GM19468 (cell line): Measurements from ENCODE around the gene ICA1L.
"Not testable (repeated sequence)": the region's sequence is repeated elsewhere in the genome, so short reads cannot be mapped to it uniquely, and the experiment has no call there.

Experiments used
- ATAC-seq: cut with Tn5 transposase; IDR thresholded peaks from one replicate; pipeline ENCODE4 v1.9.1; 2021; ENCODE audit warnings: mild to moderate bottlenecking, moderate library complexity, moderate number of reproducible peaks; ENCODE audit not compliant: unreplicated experiment; ENCODE audit errors: extremely low read depth

The ICA1L gene

GRCh38 chr2:202848813-202849212 lies 22.8 kb downstream of the ICA1L start:
- no peak for ATAC-seq

- no peak for ATAC-seq
Measured at GRCh38 chr2:202847693-202848524, 23.7 kb downstream of the ICA1L start.

GRCh38 chr2:202844656-202845055 lies 26.9 kb downstream of the ICA1L start:
- no peak for ATAC-seq

- ATAC-seq = no peak
Measured at GRCh38 chr2:202842690-202843089, 28.9 kb downstream of the ICA1L start.

GRCh38 chr2:202841090-202841867 lies 30.3 kb downstream of the ICA1L start:
- no peak for ATAC-seq

- ATAC-seq = no peak
Measured at GRCh38 chr2:202831242-202832220, 40.0 kb downstream of the ICA1L start.

GRCh38 chr2:202824901-202825300 lies 46.7 kb downstream of the ICA1L start:
- no peak for ATAC-seq

GRCh38 chr2:202822411-202822810 lies 49.2 kb downstream of the ICA1L start:
- ATAC-seq = no peak

- no peak for ATAC-seq
Measured at GRCh38 chr2:202821206-202822160, 50.1 kb downstream of the ICA1L start.

GRCh38 chr2:202818321-202818720 lies 53.2 kb downstream of the ICA1L start:
- no peak for ATAC-seq

GRCh38 chr2:202817771-202818170 lies 53.8 kb downstream of the ICA1L start:
- no peak for ATAC-seq

GRCh38 chr2:202815548-202816360 lies 55.8 kb downstream of the ICA1L start:
- ATAC-seq = no peak

GRCh38 chr2:202814226-202814625 lies 57.3 kb downstream of the ICA1L start:
- no peak for ATAC-seq

GRCh38 chr2:202813387-202813786 lies 58.2 kb downstream of the ICA1L start:
- no peak for ATAC-seq

- ATAC-seq = no peak
Measured at GRCh38 chr2:202808754-202809153, 62.8 kb downstream of the ICA1L start.

- ATAC-seq = not testable (repeated sequence)
Measured at GRCh38 chr2:202807431-202808138, 64.0 kb downstream of the ICA1L start.

GRCh38 chr2:202805911-202806310 lies 65.7 kb downstream of the ICA1L start:
- ATAC-seq = not testable (repeated sequence)

GRCh38 chr2:202797944-202798343 lies 73.6 kb downstream of the ICA1L start:
- no peak for ATAC-seq
